ENCODE results near the gene LHPP. TPM values are rescaled to one million over a fixed set of nuclear protein-coding genes. Genes with fewer than 3 reads are reported as not detected.
"Not testable (repeated sequence)": the region's sequence is repeated elsewhere in the genome, so short reads cannot be mapped to it uniquely, and the experiment has no call there.

Gene LHPP
- total RNA-seq, 2 experiments from 2014 or later: 7.8 to 8.2 TPM

- H3K4me1 Mint-ChIP-seq: peaks cover 12% of the 10 kb centered on the region
- no peak for DNase-seq
- H3K36me3 Mint-ChIP-seq: no peaks in the 10 kb centered on the region
- H3K27me3 Mint-ChIP-seq: no peaks in the 10 kb centered on the region
- no peaks in the 10 kb centered on the region for H3K9me3 Mint-ChIP-seq
- H3K27ac Mint-ChIP-seq: no peak overlapping the region
- no peak overlapping the region for H3K4me3 Mint-ChIP-seq
Observed at GRCh38 chr10:124537166-124537725, 75.6 kb downstream of the LHPP start.

- no peak overlapping the region for H3K27ac Mint-ChIP-seq
- no peaks in the 10 kb centered on the region for H3K9me3 Mint-ChIP-seq
- H3K27me3 Mint-ChIP-seq: no peaks in the 10 kb centered on the region
- H3K4me3 Mint-ChIP-seq: no peak overlapping the region
- DNase-seq: no peak
- H3K36me3 Mint-ChIP-seq: no peaks in the 10 kb centered on the region
- H3K4me1 Mint-ChIP-seq: peaks cover 12% of the 10 kb centered on the region
Observed at GRCh38 chr10:124537891-124538290, 76.3 kb downstream of the LHPP start.

GRCh38 chr10:124538706-124539105 is 77.1 kb downstream of the LHPP start:
- H3K27ac Mint-ChIP-seq: no peak overlapping the region
- no peak for DNase-seq
- peaks cover 12% of the 10 kb centered on the region for H3K4me1 Mint-ChIP-seq
- H3K4me3 Mint-ChIP-seq: no peak overlapping the region
- no peaks in the 10 kb centered on the region for H3K27me3 Mint-ChIP-seq
- no peaks in the 10 kb centered on the region for H3K36me3 Mint-ChIP-seq
- H3K9me3 Mint-ChIP-seq: no peaks in the 10 kb centered on the region

GRCh38 chr10:124539935-124540641 is 78.5 kb downstream of the LHPP start:
- Mint-ChIP-seq H3K27ac (no peak overlapping the region), H3K4me1 (peaks cover 13% of the 10 kb centered on the region)

GRCh38 chr10:124541076-124541903 is 79.7 kb downstream of the LHPP start:
- no peak overlapping the region for H3K4me3 Mint-ChIP-seq
- DNase-seq: no peak
- H3K27ac Mint-ChIP-seq: no peak overlapping the region
- H3K4me1 Mint-ChIP-seq: peaks cover 20% of the 10 kb centered on the region
- no peaks in the 10 kb centered on the region for H3K27me3 Mint-ChIP-seq
- H3K9me3 Mint-ChIP-seq: no peaks in the 10 kb centered on the region
- H3K36me3 Mint-ChIP-seq: no peaks in the 10 kb centered on the region

More at GRCh38 chr10:124539935-124540641, 78.5 kb downstream of the LHPP start:
- H3K9me3 Mint-ChIP-seq: no peaks in the 10 kb centered on the region
- H3K27me3 Mint-ChIP-seq: no peaks in the 10 kb centered on the region
- peak; percentile 71 for DNase-seq
- H3K36me3 Mint-ChIP-seq: no peaks in the 10 kb centered on the region
- no peak overlapping the region for H3K4me3 Mint-ChIP-seq

DNA sequence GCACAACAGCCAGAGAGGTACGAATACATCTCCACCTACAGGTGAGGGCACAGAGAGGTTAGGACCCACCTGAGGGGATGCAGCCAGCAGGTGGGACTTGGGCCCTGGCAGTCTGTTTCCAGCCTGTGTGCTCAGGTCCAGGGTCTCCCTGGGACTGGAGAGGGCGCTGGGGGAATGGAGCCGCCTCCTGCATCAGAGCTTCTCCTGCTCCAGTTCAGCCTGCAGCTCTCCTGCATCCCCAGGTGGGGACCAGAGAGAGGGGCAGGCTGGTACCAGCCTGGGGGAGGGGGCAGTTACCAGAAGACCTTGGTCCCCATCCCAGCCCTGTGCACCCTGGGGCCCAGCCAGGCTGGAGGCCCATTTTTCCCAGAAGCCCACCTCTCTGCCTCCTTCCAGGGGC is 80.7 kb downstream of the LHPP start:
- no peak overlapping the region for H3K27ac Mint-ChIP-seq
- H3K36me3 Mint-ChIP-seq: no peaks in the 10 kb centered on the region
- no peaks in the 10 kb centered on the region for H3K27me3 Mint-ChIP-seq
- no peaks in the 10 kb centered on the region for H3K9me3 Mint-ChIP-seq
- no peak overlapping the region for H3K4me3 Mint-ChIP-seq
- peaks cover 20% of the 10 kb centered on the region for H3K4me1 Mint-ChIP-seq
- DNase-seq: no peak

- no peak overlapping the region for H3K4me3 Mint-ChIP-seq
- no peaks in the 10 kb centered on the region for H3K27me3 Mint-ChIP-seq
- DNase-seq: no peak
- H3K4me1 Mint-ChIP-seq: peaks cover 20% of the 10 kb centered on the region
- no peaks in the 10 kb centered on the region for H3K36me3 Mint-ChIP-seq
- no peak overlapping the region for H3K27ac Mint-ChIP-seq
- no peaks in the 10 kb centered on the region for H3K9me3 Mint-ChIP-seq
Observed at GRCh38 chr10:124543146-124543545, 81.5 kb downstream of the LHPP start.

GRCh38 chr10:124543971-124544370 is 82.3 kb downstream of the LHPP start:
- H3K36me3 Mint-ChIP-seq: no peaks in the 10 kb centered on the region
- H3K9me3 Mint-ChIP-seq: no peaks in the 10 kb centered on the region
- no peak for DNase-seq
- H3K4me3 Mint-ChIP-seq: no peak overlapping the region
- H3K27me3 Mint-ChIP-seq: no peaks in the 10 kb centered on the region
- no peak overlapping the region for H3K27ac Mint-ChIP-seq
- peaks cover 20% of the 10 kb centered on the region for H3K4me1 Mint-ChIP-seq

- Mint-ChIP-seq H3K27ac (no peak overlapping the region), H3K4me3 (no peak overlapping the region), H3K27me3 (no peaks in the 10 kb centered on the region), H3K36me3 (no peaks in the 10 kb centered on the region), H3K4me1 (peaks cover 19% of the 10 kb centered on the region), H3K9me3 (no peaks in the 10 kb centered on the region)
- no peak for DNase-seq
Observed at GRCh38 chr10:124544711-124545110, 83.1 kb downstream of the LHPP start.

DNA sequence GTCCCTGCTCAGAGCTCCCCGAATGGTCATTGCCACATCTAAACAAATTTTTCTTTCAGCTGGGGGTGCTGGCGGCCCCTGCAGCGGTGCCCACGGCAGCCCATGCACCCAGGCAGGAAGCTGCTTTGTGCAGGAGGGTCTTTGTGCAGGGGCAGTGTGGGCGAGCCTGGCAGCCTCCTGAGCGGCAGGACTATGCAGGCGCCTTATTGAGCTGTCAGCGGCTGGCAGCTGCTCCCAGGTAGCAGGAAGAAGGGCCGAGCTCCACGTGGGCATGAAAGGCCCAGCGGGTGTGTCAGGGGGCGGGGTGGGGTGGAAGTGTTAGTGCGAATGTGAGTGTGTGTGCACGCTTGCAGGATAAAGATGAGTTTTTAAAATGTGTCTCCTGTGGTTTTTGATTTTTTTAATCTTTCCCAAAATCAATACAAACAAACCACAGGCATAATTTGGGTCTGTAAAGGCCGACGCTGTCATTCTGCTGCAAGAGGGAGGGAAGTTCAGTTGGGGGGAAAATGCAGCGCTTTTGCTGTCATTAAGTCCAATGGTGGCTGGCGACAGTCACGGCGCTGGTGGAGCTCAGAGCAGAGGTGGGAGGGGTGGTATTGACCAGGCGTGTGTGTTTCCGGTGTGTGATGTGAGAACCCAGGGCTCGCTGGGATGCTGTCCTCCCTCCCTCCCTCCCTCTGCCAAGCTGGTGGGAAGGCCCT is 83.9 kb downstream of the LHPP start:
- Mint-ChIP-seq H3K27me3 (no peaks in the 10 kb centered on the region), H3K4me1 (peaks cover 13% of the 10 kb centered on the region), H3K4me3 (peak overlapping the region; percentile 16), H3K9me3 (no peaks in the 10 kb centered on the region), H3K27ac (no peak overlapping the region), H3K36me3 (no peaks in the 10 kb centered on the region)
- no peak for DNase-seq

DNA sequence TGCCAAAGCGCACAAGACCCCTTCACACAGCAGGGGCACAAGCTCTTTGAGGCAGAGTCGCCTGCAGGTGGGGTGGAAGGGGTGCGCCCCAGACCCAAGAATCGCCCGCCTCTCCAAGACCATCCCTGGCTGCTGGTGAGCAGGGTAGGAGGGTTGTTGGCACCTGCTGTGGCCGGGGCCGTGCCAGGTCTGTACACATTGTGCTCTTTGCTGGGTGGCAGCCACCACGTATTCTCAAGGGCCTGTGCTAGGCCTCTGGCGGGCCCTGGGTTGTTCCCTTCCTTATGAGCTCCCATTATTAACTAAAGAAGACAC is 84.4 kb downstream of the LHPP start:
- no peak for DNase-seq
- H3K27ac Mint-ChIP-seq: no peak overlapping the region
- no peaks in the 10 kb centered on the region for H3K36me3 Mint-ChIP-seq
- H3K4me1 Mint-ChIP-seq: peaks cover 13% of the 10 kb centered on the region
- H3K4me3 Mint-ChIP-seq: no peak overlapping the region
- H3K9me3 Mint-ChIP-seq: no peaks in the 10 kb centered on the region
- H3K27me3 Mint-ChIP-seq: no peaks in the 10 kb centered on the region

DNA sequence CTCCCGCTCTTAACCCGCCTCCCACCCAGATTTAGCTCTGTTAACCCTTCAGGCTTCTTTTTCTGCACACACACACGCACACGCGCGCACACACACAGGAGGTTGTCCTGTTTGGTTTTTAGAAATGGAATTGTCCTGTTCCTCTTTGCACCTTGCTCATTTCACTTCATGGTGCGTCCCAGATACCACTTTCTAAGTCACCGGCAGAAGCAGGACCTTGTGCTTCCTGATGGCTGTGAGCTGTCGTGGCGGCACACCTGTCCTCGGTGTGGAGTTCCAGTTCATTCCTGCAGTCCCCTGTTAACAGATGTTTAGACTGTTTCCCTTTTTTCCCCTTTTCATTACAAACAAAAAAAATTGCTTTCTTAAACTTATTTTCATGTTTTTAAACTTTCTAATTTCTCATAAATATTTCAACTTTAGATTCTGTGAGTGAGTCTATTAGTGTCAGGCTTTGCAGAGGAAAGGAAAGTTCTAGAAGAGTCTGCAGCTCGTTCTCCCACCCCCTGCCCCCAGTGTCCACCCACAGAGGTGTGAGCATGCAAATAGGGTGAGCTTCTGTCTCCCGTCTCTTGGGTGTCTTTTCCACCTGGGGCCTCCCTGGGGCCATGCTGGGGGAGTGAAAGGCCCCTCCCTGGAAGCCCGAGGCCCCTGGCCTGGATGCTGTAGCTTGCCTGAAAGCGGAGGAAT is 85.5 kb downstream of the LHPP start:
- no peak overlapping the region for H3K4me3 Mint-ChIP-seq
- H3K36me3 Mint-ChIP-seq: no peaks in the 10 kb centered on the region
- H3K27ac Mint-ChIP-seq: no peak overlapping the region
- H3K27me3 Mint-ChIP-seq: no peaks in the 10 kb centered on the region
- no peak for DNase-seq
- peaks cover 13% of the 10 kb centered on the region for H3K4me1 Mint-ChIP-seq
- no peaks in the 10 kb centered on the region for H3K9me3 Mint-ChIP-seq

DNA sequence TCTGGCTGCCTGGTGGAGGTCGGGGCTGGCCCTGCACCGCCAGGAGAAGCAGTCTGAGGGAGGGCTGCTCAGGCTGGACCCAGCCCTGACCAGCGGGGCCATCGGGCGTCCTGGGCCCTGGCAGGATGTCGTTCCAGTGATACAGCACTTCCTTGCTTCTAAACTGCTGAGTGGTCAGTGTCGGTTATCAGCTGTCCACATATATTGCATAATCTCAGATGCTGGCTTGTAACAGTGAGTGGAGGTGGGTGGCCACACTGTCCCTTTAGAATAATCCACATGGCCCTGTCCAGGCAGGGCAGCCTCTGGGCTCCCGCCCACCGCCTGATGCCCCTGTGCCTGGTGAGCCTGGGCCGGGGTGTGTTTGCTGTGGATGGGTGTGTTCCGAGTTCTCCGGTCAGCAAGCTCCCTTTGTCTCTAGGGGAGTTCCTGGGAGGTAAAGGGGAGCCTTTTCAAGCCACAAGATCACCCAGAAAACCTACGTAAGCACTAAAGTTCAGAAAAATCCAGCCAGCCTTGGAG is 86.1 kb downstream of the LHPP start:
- H3K4me1 Mint-ChIP-seq: peaks cover 13% of the 10 kb centered on the region
- no peak overlapping the region for H3K4me3 Mint-ChIP-seq
- H3K36me3 Mint-ChIP-seq: no peaks in the 10 kb centered on the region
- no peaks in the 10 kb centered on the region for H3K9me3 Mint-ChIP-seq
- H3K27me3 Mint-ChIP-seq: no peaks in the 10 kb centered on the region
- no peak overlapping the region for H3K27ac Mint-ChIP-seq
- no peak for DNase-seq

DNA sequence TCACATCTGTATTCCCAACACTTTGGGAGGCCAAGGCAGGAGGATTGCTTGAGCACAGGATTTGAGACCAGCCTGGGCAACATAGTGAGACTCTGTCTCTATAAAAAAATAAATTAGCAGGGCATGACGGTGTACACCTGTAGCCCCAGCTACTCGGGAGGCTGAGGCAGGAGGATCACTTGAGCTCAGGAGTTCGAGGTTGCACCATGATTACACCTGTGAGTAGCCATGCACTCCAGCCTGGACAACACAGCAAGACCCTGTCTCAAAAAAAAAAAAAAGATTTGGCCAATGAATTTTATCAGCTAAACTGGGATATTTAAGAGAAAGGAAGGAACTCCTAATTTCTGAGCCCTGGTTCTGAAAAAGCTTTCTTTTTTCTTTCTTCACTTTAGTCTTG is 87.5 kb downstream of the LHPP start:
- not testable (repeated sequence) for H3K4me3 Mint-ChIP-seq, H3K27ac Mint-ChIP-seq, H3K27me3 Mint-ChIP-seq, DNase-seq, H3K36me3 Mint-ChIP-seq, H3K9me3 Mint-ChIP-seq
- H3K4me1 Mint-ChIP-seq: peaks cover 13% of the 10 kb centered on the region

Measured in activated naive CD8-positive, alpha-beta T cell treated with anti-CD3 and anti-CD28 coated beads for 36 hours (primary cell).